Measurements from ENCODE around the gene MAP7. TPM values are rescaled to one million over a fixed set of nuclear protein-coding genes. Genes with fewer than 3 reads are reported as not detected.
"Not testable (repeated sequence)": the region's sequence is repeated elsewhere in the genome, so short reads cannot be mapped to it uniquely, and the experiment has no call there.

Gene MAP7
- total RNA-seq, 2 experiments from 2014 or later: not detected

- intact Hi-C loops (cut with micrococcal nuclease; ENCODE audit: unreplicated experiment): no loop called here
- Histone ChIP-seq H3K9me3 (ENCODE audit: low read length) (no peaks in the 10 kb centered on the region), H3K9me2 (ENCODE audit: insufficient read depth, low read length) (no peaks in the 10 kb centered on the region), H3K36me3 (ENCODE audit: insufficient read depth, low read length) (no peaks in the 10 kb centered on the region), H3K4me2 (ENCODE audit: low read length) (no peak overlapping the region), H2AFZ (ENCODE audit: low read length) (no peak overlapping the region), H3K4me1 (ENCODE audit: insufficient read depth, low read length, poor library complexity, severe bottlenecking) (no peaks in the 10 kb centered on the region), H3K4me3 (ENCODE audit: low read depth, low read length, poor library complexity, severe bottlenecking) (no peak overlapping the region), H3K27ac (ENCODE audit: low read depth, low read length, poor library complexity, severe bottlenecking) (no peak overlapping the region), H3K79me2 (ENCODE audit: insufficient read depth, low read depth, low read length) (no peaks in the 10 kb centered on the region), H4K20me1 (ENCODE audit: insufficient read depth, low read length) (no peaks in the 10 kb centered on the region)
- BruUV-seq (replicated peaks): no TSS peak
- ChIA-PET POLR2A (no interaction called here), CTCF (ENCODE audit: unreplicated experiment) (no interaction called here)
- TF ChIP-seq CTCF (conservative IDR thresholded peaks at IDR 0.05; ENCODE audit: low read length): no peak
- TF ChIP-seq EZH2phosphoT487 (IDR thresholded peaks at IDR 0.05; ENCODE audit: borderline replicate concordance, low read depth, low read length): no peak
- DNase-seq (ENCODE audit: low spot score): no peak
These were observed 151.8 kb downstream of the MAP7 start for GRCh38 chr6:136398453-136398852.

GRCh38 chr6:136396908-136397307 is 153.3 kb downstream of the MAP7 start:
- no peak overlapping the region for H2AFZ ChIP-seq (ENCODE audit: low read length)
- intact Hi-C loops (cut with micrococcal nuclease; ENCODE audit: unreplicated experiment): no loop called here
- H3K4me3 ChIP-seq (ENCODE audit: low read depth, low read length, poor library complexity, severe bottlenecking): no peak overlapping the region
- ChIA-PET CTCF (ENCODE audit: unreplicated experiment) (no interaction called here), POLR2A (no interaction called here)
- no peaks in the 10 kb centered on the region for H3K4me1 ChIP-seq (ENCODE audit: insufficient read depth, low read length, poor library complexity, severe bottlenecking)
- H3K27ac ChIP-seq (ENCODE audit: low read depth, low read length, poor library complexity, severe bottlenecking): no peak overlapping the region
- no peaks in the 10 kb centered on the region for H3K36me3 ChIP-seq (ENCODE audit: insufficient read depth, low read length)
- TF ChIP-seq EZH2phosphoT487 (IDR thresholded peaks at IDR 0.05; ENCODE audit: borderline replicate concordance, low read depth, low read length): no peak
- no peak for TF ChIP-seq CTCF (conservative IDR thresholded peaks at IDR 0.05; ENCODE audit: low read length)
- H3K9me3 ChIP-seq (ENCODE audit: low read length): no peaks in the 10 kb centered on the region
- H4K20me1 ChIP-seq (ENCODE audit: insufficient read depth, low read length): no peaks in the 10 kb centered on the region
- H3K79me2 ChIP-seq (ENCODE audit: insufficient read depth, low read depth, low read length): no peaks in the 10 kb centered on the region
- BruUV-seq (replicated peaks): no TSS peak
- DNase-seq (ENCODE audit: low spot score): no peak
- H3K4me2 ChIP-seq (ENCODE audit: low read length): no peak overlapping the region
- no peaks in the 10 kb centered on the region for H3K9me2 ChIP-seq (ENCODE audit: insufficient read depth, low read length)

GRCh38 chr6:136390959-136391358 is 159.3 kb downstream of the MAP7 start:
- CTCF ChIA-PET (ENCODE audit: unreplicated experiment); H3K4me1 ChIP-seq (ENCODE audit: insufficient read depth, low read length, poor library complexity, severe bottlenecking); H4K20me1 ChIP-seq (ENCODE audit: insufficient read depth, low read length); H3K4me3 ChIP-seq (ENCODE audit: low read depth, low read length, poor library complexity, severe bottlenecking); H3K9me2 ChIP-seq (ENCODE audit: insufficient read depth, low read length); H3K4me2 ChIP-seq (ENCODE audit: low read length); H3K36me3 ChIP-seq (ENCODE audit: insufficient read depth, low read length); DNase-seq (ENCODE audit: low spot score); H3K9me3 ChIP-seq (ENCODE audit: low read length); H3K79me2 ChIP-seq (ENCODE audit: insufficient read depth, low read depth, low read length); BruUV-seq (replicated peaks); POLR2A ChIA-PET; intact Hi-C loops (cut with micrococcal nuclease; ENCODE audit: unreplicated experiment); H2AFZ ChIP-seq (ENCODE audit: low read length); H3K27ac ChIP-seq (ENCODE audit: low read depth, low read length, poor library complexity, severe bottlenecking): not testable (repeated sequence)
